ENCODE measurements around the gene SCO2. TPM values are rescaled to one million over a fixed set of nuclear protein-coding genes. Genes with fewer than 3 reads are reported as not detected.

SCO2 gene
- total and polyA plus RNA-seq, 2 of the 13 experiments (the other 11 are each of a cell fraction or from before 2014, with no cell fraction given) = 0.32 to 3.7 TPM

DNA sequence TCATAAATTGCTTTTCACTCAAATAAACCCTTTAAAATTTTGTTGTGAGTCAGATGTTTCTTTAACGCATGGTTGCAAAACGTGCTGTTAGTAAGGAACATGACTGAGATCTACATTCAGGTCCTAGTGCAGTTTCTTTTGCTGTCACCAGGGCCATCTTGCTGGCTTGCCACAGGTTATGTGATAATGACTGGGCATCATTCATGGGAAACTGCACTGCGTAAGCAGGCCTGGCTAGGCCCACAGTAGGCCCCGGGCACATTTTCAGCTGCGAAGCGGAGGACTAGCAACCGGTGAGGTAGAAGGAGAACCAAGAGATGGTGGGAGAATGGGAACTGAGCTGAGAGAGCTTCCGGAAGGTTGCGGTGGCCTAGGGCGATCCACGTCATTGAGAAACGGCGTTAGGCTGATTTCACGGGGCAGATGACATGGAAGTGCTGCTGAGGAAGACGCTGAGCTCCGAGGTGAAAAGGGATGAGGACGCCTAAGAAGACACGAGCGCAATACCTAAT is 17.1 kb upstream of the SCO2 start:
- ATAC-seq (no peak), FAIRE-seq (no peak), DNase-seq (ENCODE audit: low spot score) (no peak)
- H2AFZ ChIP-seq (ENCODE audit: low read length) = no peak overlapping the region
- WGBS (ENCODE audit: low lambda C conversion rate) = 88% methylated on average over 19 of the region's 19 CpGs
- no peak overlapping the region for H3K27ac ChIP-seq (ENCODE audit: extremely low read length, insufficient read depth, low read length)
- no peaks in the 10 kb centered on the region for H3K79me2 ChIP-seq (ENCODE audit: insufficient read depth, low read length)
- H3K4me3 ChIP-seq (replicated peaks in 1 of 3; ENCODE audit: insufficient read depth in 1 of 3, low read depth in 2 of 3, low read length in 3 of 3) = no peak overlapping the region
- POLR2A ChIA-PET = interaction anchor here (1.7 to 2.2 kb wide), 2 partner anchors 9 to 17 kb away, joined by 5 to 8 read pairs; partner anchors contain the start of gene SCO2
- H3K27me3 ChIP-seq (ENCODE audit: control insufficient read depth in 1 of 2, insufficient read depth in 2 of 2, low read length in 2 of 2) = peaks cover 2 to 26% of the 10 kb centered on the region in 2 experiments
- no peak overlapping the region for H3K4me2 ChIP-seq (ENCODE audit: low read depth, low read length)
- in situ Hi-C loops (cut with HindIII; ENCODE audit: extremely low pct_ligation_motif_present, low pct_unique_long_range_greater_than_20kb) (no loop called here), intact Hi-C loops (cut with micrococcal nuclease; ENCODE audit: unreplicated experiment) (no loop called here)
- no peaks in the 10 kb centered on the region for H3K9me3 ChIP-seq (ENCODE audit: low read length)
- TF ChIP-seq ZKSCAN5 (CRISPR knock-in tag; IDR thresholded peaks at IDR 0.05) (no peak), ZNF749 (CRISPR knock-in tag; IDR thresholded peaks at IDR 0.05; ENCODE audit: borderline replicate concordance) (no peak), PRMT3 (CRISPR knock-in tag; IDR thresholded peaks at IDR 0.05; ENCODE audit: borderline replicate concordance, low read depth) (no peak), MAFK (conservative IDR thresholded peaks at IDR 0.05 in 1 of 2, IDR thresholded peaks at IDR 0.05 in 1 of 2; ENCODE audit: low read length in 2 of 2) (no peak), POLR2AphosphoS5 (IDR thresholded peaks at IDR 0.05; ENCODE audit: low read depth, low read length) (no peak), GLI4 (CRISPR knock-in tag; IDR thresholded peaks at IDR 0.05; ENCODE audit: borderline replicate concordance) (no peak), ZNF260 (CRISPR knock-in tag; IDR thresholded peaks at IDR 0.05; ENCODE audit: borderline replicate concordance, low read depth) (no peak), ZNF691 (CRISPR knock-in tag; IDR thresholded peaks at IDR 0.05; ENCODE audit: borderline replicate concordance, low read depth) (no peak), JUND (CRISPR knock-in tag; IDR thresholded peaks at IDR 0.05) (no peak), ZNF530 (CRISPR knock-in tag; IDR thresholded peaks at IDR 0.05; ENCODE audit: low read depth) (no peak), NPAS2 (CRISPR knock-in tag; IDR thresholded peaks at IDR 0.05; ENCODE audit: borderline replicate concordance) (no peak)
- TF ChIP-seq, protein P1, sequence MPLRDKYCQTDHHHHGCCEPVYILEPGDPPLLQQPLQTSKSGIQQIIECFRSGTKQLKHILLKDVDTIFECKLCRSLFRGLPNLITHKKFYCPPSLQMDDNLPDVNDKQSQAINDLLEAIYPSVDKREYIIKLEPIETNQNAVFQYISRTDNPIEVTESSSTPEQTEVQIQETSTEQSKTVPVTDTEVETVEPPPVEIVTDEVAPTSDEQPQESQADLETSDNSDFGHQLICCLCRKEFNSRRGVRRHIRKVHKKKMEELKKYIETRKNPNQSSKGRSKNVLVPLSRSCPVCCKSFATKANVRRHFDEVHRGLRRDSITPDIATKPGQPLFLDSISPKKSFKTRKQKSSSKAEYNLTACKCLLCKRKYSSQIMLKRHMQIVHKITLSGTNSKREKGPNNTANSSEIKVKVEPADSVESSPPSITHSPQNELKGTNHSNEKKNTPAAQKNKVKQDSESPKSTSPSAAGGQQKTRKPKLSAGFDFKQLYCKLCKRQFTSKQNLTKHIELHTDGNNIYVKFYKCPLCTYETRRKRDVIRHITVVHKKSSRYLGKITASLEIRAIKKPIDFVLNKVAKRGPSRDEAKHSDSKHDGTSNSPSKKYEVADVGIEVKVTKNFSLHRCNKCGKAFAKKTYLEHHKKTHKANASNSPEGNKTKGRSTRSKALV (CRISPR knock-in tag; IDR thresholded peaks at IDR 0.05) = no peak
- H3K4me1 ChIP-seq (ENCODE audit: insufficient read depth, low read length) = peaks cover 38% of the 10 kb centered on the region
- CTCF ChIA-PET (ENCODE audit: low intra/inter-chr PET ratio, low total read pairs) = interaction anchor here (1.2 kb wide), 1 partner anchor 34 kb away, joined by 3 read pairs; no protein-coding TSS in a partner anchor
- no peak overlapping the region for H3K9ac ChIP-seq (ENCODE audit: insufficient read depth, low read depth, low read length)
- no TSS peak for BruUV-seq (replicated peaks)
- no peaks in the 10 kb centered on the region for H3K36me3 ChIP-seq (replicated peaks in 1 of 2; ENCODE audit: control insufficient read depth in 1 of 2, insufficient read depth in 2 of 2, low read length in 2 of 2)
- H4K20me1 ChIP-seq (ENCODE audit: insufficient read depth, low read length) = no peaks in the 10 kb centered on the region

All from HepG2 (cell line).